Hepatocyte (in vitro differentiated cells): ENCODE measurements around the gene HACD2. TPM values are rescaled to one million over a fixed set of nuclear protein-coding genes. Genes with fewer than 3 reads are reported as not detected.

Experiments used
- DNase-seq: peaks from one replicate; pipeline ENCODE4 v3.0.0-alpha.2; 2016; ENCODE audit warnings: low spot score
- H2AFZ ChIP-seq: fragments of 200-600 bp; sonication (generic); 2 replicates; pipeline ENCODE4 v1.6.0; 2016; ENCODE audit warnings: antibody characterized with exemption, mild to moderate bottlenecking
- H3K27ac ChIP-seq: fragments of 200-600 bp; sonication (generic); 2 replicates; pipeline ENCODE4 v1.5.1; 2016; ENCODE audit warnings: mild to moderate bottlenecking
- H3K27me3 ChIP-seq: fragments of 200-600 bp; sonication (generic); 2 replicates; pipeline ENCODE4 v1.6.1; 2016
- H3K36me3 ChIP-seq: fragments of 200-600 bp; sonication (generic); replicated peaks from 2 replicates; pipeline ENCODE4 v1.5.1; 2016; ENCODE audit warnings: low read depth; ENCODE audit not compliant: insufficient read depth
- H3K4me1 ChIP-seq: fragments of 200-600 bp; sonication (generic); 2 replicates; pipeline ENCODE4 v1.5.1; 2016; ENCODE audit warnings: mild to moderate bottlenecking, moderate library complexity; ENCODE audit not compliant: insufficient read depth
- H3K4me2 ChIP-seq: fragments of 200-600 bp; sonication (generic); 2 replicates; pipeline ENCODE4 v1.6.0; 2016
- H3K4me3 ChIP-seq: fragments of 200-600 bp; sonication (generic); 2 replicates; pipeline ENCODE4 v1.5.1; 2016; ENCODE audit warnings: mild to moderate bottlenecking
- H3K79me2 ChIP-seq: fragments of 200-600 bp; sonication (generic); 2 replicates; pipeline ENCODE4 v1.6.0; 2017; ENCODE audit warnings: mild to moderate bottlenecking
- H3K9me2 ChIP-seq: fragments of 200-600 bp; sonication (generic); replicated peaks from 2 replicates; pipeline ENCODE4 v1.6.0; 2017; ENCODE audit warnings: mild to moderate bottlenecking; ENCODE audit not compliant: insufficient read depth
- H3K9me3 ChIP-seq: fragments of 200-600 bp; sonication (generic); 2 replicates; pipeline ENCODE4 v1.5.1; 2016; ENCODE audit warnings: low read depth, mild to moderate bottlenecking
- H4K20me1 ChIP-seq: fragments of 200-600 bp; sonication (generic); 2 replicates; pipeline ENCODE4 v1.6.0; 2016; ENCODE audit warnings: mild to moderate bottlenecking; ENCODE audit not compliant: insufficient read depth, poor library complexity, severe bottlenecking
- EZH2 ChIP-seq: fragments of 200-600 bp; sonication (generic); IDR thresholded peaks from 2 replicates; pipeline ENCODE4 v1.6.1; 2016; ENCODE audit warnings: antibody characterized with exemption, mild to moderate bottlenecking, borderline replicate concordance
- EZH2phosphoT487 ChIP-seq: fragments of 200-600 bp; sonication (generic); IDR thresholded peaks from one replicate; pipeline ENCODE4 v1.6.1; 2018; ENCODE audit warnings: antibody characterized with exemption, mild to moderate bottlenecking, low read depth, moderate library complexity; ENCODE audit not compliant: unreplicated experiment, severe bottlenecking
- WGBS: methylation state at CpG from one replicate; pipeline ENCODE4 v1.1.6; 2016; ENCODE audit warnings: low lambda C conversion rate; ENCODE audit errors: missing lambda C conversion rate; 5-methylcytosine and 5-hydroxymethylcytosine counted together
- polyA plus RNA-seq: library from polyadenylated mRNA; unstranded; fragments of >200 nt; fragmentation: Nextera tagmentation; extraction: Ambion mirVana; gene quantifications from 2 replicates; pipeline ENCODE4 v1.2.1, GENCODE V29; 2016
- total RNA-seq: library from RNA; depleted of rRNA; stranded (reverse); fragments of >200 nt; gene quantifications from 2 replicates; pipeline ENCODE4 v1.2.3, GENCODE V29; 2014
- TF ChIP-seq, protein P1 (sequence below): fragments of 200-600 bp; sonication (generic); IDR thresholded peaks from 2 replicates; pipeline ENCODE4 v1.5.1; 2016; ENCODE audit warnings: antibody characterized with exemption, mild to moderate bottlenecking; ENCODE audit not compliant: poor library complexity

Gene HACD2
- total and polyA plus RNA-seq, 2 experiments from 2014 or later: 31.8 to 64.3 TPM

- Histone ChIP-seq H3K9me3 (no peaks in the 10 kb centered on the region), H3K36me3 (no peaks in the 10 kb centered on the region), H3K27me3 (no peaks in the 10 kb centered on the region), H3K4me3 (no peak overlapping the region), H3K9me2 (no peaks in the 10 kb centered on the region), H3K4me1 (no peaks in the 10 kb centered on the region), H3K4me2 (no peak overlapping the region), H4K20me1 (no peaks in the 10 kb centered on the region), H2AFZ (no peak overlapping the region), H3K27ac (no peak overlapping the region), H3K79me2 (peaks cover 40% of the 10 kb centered on the region)
- DNase-seq: no peak
- TF ChIP-seq EZH2 (no peak), EZH2phosphoT487 (no peak)
- TF ChIP-seq, protein P1, sequence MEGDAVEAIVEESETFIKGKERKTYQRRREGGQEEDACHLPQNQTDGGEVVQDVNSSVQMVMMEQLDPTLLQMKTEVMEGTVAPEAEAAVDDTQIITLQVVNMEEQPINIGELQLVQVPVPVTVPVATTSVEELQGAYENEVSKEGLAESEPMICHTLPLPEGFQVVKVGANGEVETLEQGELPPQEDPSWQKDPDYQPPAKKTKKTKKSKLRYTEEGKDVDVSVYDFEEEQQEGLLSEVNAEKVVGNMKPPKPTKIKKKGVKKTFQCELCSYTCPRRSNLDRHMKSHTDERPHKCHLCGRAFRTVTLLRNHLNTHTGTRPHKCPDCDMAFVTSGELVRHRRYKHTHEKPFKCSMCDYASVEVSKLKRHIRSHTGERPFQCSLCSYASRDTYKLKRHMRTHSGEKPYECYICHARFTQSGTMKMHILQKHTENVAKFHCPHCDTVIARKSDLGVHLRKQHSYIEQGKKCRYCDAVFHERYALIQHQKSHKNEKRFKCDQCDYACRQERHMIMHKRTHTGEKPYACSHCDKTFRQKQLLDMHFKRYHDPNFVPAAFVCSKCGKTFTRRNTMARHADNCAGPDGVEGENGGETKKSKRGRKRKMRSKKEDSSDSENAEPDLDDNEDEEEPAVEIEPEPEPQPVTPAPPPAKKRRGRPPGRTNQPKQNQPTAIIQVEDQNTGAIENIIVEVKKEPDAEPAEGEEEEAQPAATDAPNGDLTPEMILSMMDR: no peak
- 40% methylated on average over 4 of the region's 4 CpGs for WGBS
These were observed 13.4 kb downstream of the HACD2 start for GRCh38 chr3:123571264-123571972.

GRCh38 chr3:123568875-123569274, 16.0 kb downstream of the HACD2 start:
- H4K20me1 ChIP-seq: no peaks in the 10 kb centered on the region
- no peak overlapping the region for H3K27ac ChIP-seq
- H3K36me3 ChIP-seq: no peaks in the 10 kb centered on the region
- H3K27me3 ChIP-seq: no peaks in the 10 kb centered on the region
- no peak for TF ChIP-seq EZH2
- peaks cover 31% of the 10 kb centered on the region for H3K79me2 ChIP-seq
- H3K4me2 ChIP-seq: no peak overlapping the region
- no peak overlapping the region for H3K4me3 ChIP-seq
- no peaks in the 10 kb centered on the region for H3K4me1 ChIP-seq
- no peak for DNase-seq
- H3K9me2 ChIP-seq: no peaks in the 10 kb centered on the region
- H2AFZ ChIP-seq: no peak overlapping the region
- H3K9me3 ChIP-seq: no peaks in the 10 kb centered on the region

- no peak for DNase-seq
- Histone ChIP-seq H3K27ac (no peak overlapping the region), H4K20me1 (no peaks in the 10 kb centered on the region), H3K4me2 (no peak overlapping the region), H3K27me3 (no peaks in the 10 kb centered on the region), H3K4me1 (no peaks in the 10 kb centered on the region), H3K9me3 (no peaks in the 10 kb centered on the region), H2AFZ (no peak overlapping the region), H3K4me3 (no peak overlapping the region), H3K36me3 (no peaks in the 10 kb centered on the region), H3K9me2 (no peaks in the 10 kb centered on the region), H3K79me2 (peaks cover 28% of the 10 kb centered on the region)
- TF ChIP-seq EZH2phosphoT487: no peak
- TF ChIP-seq, protein P1: no peak
- TF ChIP-seq EZH2: no peak
- WGBS: 92% methylated on average over 7 of the region's 7 CpGs
These were observed 16.8 kb downstream of the HACD2 start for GRCh38 chr3:123568034-123568433.

DNA sequence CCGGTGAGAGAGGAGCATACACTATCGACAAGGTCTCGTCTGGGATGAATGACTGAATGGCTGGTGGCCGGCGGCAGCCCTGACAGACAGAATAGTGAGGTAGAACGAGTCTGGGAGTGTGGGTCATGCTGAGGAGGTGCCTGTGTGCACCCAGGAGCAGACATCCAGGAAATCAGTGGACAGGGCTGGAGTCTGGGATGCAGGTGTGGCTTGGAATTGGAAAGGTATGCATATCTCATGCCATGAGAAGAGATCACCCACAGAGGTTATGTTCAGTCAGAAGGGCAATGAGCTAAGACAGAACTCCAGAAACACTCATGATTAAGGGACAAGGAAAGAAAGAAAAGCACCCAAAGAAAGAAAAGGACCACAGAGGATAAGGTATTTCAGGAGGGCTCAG, 20.8 kb downstream of the HACD2 start:
- WGBS: 95% methylated on average over 6 of the region's 6 CpGs
- Histone ChIP-seq H3K79me2 (peaks cover 13% of the 10 kb centered on the region), H3K4me1 (no peaks in the 10 kb centered on the region), H4K20me1 (no peaks in the 10 kb centered on the region), H3K9me2 (no peaks in the 10 kb centered on the region), H3K27me3 (no peaks in the 10 kb centered on the region), H3K4me3 (no peak overlapping the region), H3K36me3 (no peaks in the 10 kb centered on the region), H3K9me3 (no peaks in the 10 kb centered on the region), H3K27ac (no peak overlapping the region), H3K4me2 (no peak overlapping the region), H2AFZ (no peak overlapping the region)
- no peak for TF ChIP-seq EZH2phosphoT487
- TF ChIP-seq, protein P1: no peak
- no peak for TF ChIP-seq EZH2
- no peak for DNase-seq
